ENCODE results near the gene LMF1.
"Not testable (repeated sequence)": the region's sequence is repeated elsewhere in the genome, so short reads cannot be mapped to it uniquely, and the experiment has no call there.

The LMF1 gene

DNA sequence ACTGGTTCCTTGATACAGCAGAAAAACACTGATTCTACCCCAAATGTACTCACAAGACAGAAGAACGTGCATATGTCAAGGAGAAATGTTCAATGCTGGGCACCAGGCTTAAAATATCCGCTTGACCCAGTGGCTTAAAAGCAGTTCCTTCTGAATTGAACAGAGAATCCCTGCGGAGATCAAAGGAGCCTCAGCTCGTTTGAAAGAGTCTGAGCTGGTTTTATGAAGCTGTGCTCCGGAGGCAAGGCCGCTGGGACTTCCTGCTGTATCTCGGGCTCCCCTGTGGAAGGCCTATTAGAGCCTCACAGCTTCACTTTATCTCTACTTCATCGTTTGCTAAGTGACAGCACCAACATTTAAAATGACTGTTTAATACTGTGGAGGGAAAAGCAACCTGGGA, 2.2 kb downstream of the LMF1 start:
- DNase-seq = no peak

DNA sequence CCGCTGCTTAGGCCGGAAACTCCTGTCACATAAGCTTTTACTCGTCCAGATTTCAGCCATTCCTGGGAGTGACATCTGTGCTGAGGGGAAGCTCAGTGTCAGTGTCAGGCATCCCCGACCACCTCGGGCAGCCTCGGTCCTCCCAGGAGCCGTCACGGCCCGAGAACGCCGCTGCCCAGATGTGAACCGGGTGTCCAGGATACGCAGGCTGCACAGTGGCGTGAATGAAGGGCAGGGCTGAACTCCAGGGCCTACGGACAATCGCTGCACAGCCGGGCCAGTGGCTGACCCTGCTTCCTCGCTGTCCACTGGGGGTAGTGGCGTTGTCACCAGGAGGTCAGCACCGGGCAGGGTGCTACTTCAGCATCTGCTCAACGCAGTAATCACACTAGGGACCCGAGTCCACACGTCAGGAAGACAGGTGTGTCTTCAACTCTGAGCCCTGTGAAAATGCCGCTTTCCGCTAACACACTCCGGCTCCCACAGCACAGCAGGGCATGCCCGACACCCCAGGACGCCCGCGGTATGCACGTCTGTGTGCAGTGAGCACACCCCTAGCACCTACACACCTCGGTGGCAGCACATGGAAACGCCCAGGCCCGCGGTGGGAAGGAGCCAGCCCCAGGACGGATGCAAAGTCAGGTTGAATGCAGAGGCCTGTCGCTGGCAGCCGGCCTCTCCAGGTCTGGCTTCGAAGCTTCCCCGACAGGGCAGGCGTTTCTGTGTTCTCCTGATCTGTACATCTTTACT, 3.1 kb downstream of the LMF1 start:
- DNase-seq = no peak

DNA sequence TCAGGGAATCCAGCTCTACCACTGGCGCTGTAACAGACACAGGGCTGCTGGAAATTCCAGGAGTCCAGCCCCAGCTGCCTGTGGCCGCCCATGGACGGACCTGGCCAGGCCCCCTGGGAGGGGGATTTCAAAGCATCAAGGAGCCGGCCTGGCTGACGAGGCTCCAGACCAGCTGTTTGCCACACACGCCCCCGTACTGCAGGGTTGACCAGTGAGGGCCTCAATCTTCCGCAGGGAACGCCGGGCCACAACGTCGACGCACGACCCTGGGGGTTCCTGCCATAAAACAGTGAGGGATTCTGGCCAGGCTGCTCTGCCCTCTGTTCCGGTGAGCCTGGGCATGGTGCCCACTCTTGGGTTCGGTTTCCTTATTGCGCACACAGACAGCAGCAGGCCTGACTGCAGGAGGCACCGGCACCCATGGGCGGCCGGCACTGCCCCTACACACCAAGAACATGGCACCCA, 3.7 kb downstream of the LMF1 start:
- DNase-seq = no peak

DNA sequence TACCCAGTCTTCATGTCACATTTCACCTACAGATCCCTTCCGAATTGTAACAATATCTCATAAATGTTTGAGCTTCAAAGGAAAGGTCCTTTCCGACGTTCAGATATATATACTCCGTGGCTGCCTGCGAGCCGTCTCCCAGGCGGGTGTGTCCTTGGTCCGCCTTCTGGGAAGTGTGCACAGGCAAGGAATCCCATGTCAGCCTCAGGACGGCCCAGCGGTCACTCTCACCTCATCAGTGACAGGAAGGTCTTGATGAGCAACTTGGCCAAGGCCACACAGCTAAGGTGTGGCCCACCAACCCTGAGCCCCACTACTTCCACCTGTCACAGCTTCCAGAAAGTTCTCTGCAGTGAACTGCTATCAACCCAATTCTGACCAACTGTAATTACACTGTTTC, 4.3 kb downstream of the LMF1 start:
- no peak for DNase-seq

DNA sequence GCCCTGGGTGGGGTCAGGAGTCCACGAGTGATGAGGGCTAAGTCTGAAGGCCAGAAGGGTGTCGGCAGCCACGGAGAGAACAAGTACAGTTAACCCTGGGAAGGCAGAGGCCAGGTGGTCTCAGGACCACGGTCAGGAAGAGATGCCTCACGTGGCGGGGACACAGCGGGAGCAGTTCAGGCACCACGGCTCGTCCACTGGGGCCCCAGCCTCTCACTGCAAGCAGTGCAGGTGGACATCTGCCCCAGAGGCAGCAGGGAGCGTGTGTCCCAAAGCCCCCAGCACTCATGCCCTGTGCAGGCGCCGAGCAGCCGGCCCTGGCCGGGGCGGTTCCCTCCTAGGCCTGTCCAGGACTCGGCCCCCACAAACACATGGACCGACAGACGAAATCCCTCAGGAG, 4.7 kb downstream of the LMF1 start:
- no peak for DNase-seq

DNA sequence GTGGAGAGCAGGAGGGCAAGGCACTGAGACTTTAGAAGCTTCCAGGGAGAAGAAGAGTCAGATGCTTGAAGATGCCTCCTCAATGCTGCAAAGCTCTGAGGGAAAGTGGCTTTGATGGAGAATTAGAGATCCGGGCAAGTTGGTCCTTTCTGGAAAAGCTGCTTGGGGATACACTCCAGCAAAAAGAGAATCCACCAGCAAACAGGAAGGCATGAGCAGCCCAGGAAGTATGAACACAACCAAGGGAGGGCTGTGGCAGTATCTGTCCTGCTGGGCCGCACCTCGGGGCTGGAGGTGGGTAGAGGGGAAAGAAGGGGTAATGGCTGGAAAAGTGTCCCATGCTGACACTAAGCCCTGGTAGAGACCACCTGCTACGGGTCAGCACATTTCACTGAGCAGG, 5.3 kb downstream of the LMF1 start:
- DNase-seq = no peak

DNA sequence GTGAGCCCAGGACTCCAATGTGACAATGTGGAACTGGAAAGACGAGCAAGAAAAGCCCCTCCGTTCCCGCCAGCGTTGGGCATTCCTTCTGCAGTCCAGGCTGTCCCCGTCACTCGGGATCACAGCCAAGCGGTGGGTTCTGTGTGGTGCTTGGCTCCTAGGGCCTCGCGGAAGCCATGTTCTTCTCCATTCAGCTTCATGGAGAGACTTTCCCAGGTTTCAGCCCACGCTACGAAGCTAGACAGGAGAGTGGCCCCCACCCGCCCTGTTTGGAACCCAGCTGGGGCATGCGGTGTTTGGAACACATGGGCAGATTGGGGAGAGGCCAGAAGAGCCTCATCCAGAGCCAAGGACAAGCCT, 5.8 kb downstream of the LMF1 start:
- DNase-seq = no peak

DNA sequence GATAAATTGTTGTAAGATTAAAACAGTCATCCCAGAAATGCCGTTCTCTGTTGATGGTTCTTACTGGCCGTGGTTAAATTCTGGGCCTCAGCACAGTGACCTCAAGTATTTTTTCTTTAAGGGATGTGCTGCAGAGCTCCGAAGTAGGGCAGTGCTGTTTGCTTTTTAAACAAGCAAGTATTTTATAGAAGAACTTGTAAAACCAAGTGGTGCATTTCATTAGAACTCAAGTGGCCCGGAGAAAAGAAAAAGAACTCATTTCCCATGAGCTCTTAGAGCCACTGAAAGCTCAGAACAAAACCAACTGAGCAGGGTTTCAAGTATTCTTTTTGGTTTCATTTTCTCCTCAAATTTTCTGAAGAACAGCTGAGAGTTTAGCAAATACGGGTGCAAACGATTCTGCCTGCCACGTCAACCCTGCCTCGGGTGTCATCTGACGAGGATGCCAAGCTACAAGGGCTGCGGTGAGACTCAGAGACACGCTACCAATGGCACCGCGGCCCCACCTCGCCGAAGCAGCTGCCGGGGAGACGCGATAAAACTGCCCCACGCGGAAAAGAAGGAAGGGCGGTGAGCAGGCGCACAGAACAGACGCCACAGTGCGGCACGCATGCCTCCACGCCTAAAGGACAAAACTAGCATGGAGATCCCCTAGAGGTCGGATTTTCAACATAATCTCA, 6.3 kb downstream of the LMF1 start:
- peak; percentile 78 for DNase-seq

DNA sequence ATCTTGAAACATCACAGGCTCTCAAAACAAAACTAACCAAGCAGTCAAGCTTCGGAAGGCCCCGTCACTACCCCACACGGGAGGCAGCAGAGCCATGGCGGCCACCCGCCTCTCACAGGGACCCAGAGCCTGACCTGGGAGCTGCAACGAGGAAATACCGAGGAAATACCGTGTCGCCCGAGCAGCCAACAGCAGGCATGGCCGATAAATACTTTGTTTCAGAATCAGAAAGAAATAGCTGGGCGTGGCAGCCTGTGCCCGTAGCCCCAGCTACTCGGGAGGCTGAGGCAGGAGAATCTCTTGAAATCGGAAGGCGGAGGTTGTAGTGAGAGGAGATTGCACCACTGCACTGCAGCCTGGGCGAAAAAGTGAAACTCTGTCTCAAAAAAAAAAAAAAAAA, 6.9 kb downstream of the LMF1 start:
- DNase-seq = peak; percentile 20

DNA sequence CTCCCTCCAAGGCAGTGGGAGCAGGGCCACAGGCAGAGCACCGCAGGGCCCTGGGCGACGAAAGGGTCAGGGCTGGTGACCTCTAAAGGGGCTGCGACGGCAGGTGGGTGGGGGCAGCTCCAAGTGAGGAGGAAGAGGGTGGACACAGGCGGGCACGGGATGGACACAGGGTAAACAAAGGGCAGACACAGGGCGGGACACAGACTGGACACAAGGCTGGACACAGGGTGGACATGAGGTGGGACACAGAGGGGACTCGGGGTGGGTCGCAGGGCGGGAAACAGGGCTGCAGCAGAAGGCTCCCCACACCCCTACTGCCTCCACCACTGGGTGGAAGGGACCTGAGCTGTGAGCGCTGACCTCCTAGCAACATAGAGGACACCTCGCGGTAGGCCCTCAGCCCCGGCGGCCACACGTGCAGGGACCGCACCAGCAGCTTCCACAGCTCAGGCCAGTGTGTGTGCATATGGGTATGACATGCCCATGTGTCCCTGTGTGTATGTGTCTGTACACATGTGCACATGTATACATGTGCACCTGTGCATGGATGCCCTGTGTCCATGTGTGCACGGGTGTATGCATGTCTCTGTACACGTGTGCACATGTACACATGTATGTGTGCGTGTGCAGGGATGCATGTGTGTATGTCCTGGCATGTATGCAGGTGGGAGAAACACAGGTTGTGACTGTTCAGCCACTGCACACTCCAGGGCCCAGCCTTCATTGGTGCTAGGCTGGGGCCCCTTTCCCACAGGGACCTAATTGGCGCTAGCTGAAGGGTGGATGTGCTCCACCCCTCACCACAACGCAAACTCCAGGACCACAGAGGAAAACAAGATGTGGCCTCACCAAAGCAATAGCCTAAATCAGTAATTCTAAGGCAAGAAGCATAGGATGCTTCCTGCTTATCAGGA, 7.6 kb downstream of the LMF1 start:
- DNase-seq = no peak

DNA sequence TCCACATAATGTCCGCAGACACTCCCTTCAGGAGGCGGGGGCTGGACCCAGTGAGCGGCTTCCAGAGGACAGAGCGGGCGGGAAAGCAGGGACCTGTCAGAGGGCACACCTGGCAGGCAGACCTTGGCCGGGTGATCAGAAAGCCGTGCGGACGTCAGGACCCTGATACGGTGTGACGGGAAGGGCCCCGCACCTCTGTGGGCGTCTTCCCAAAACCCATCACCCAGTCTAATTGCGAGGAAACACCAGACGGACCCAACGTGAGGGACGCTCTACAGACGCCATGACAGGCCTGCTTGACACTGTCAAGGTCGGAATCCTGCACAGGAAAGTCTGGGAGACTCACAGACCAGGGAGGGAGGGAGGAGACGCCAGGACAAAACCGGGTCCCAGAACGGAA, 8.4 kb downstream of the LMF1 start:
- DNase-seq = no peak

DNA sequence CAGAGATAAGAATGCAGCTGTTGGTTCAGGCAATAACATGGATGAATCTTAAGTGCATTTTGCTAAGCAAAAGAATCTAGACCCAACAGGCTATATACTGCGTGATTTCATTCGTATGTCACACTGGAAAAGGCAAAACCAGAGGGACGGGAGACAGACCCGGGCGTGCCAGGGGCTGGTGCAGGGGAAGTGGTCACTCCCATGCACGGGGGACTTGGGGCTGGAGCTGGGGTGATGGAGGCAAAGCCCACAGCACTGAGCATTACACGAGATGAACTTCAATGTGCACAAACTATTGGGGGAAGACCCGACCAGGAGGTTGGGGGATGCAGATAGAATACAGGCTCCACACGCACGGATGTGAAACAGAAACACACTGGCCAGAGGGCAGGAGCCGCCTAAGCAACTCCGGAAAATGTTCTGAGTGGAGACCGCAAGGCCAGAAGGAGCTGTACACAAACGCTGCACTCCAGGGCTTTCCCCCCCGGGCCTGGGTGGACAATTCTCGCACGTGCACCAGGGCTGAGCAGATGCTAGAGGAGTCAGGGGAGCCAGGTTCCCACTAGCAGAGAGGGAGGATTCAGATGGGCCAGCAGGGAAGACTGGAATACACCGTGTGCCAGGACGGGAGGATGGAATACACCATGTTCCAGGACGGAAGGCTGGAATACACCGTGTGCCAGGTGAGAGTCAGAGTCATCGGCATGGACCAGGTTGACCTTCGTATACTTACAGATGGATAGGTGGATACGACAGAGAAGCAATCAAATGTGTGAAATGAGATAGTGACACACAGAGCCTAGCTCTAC, 11.3 kb downstream of the LMF1 start:
- no peak for DNase-seq

DNA sequence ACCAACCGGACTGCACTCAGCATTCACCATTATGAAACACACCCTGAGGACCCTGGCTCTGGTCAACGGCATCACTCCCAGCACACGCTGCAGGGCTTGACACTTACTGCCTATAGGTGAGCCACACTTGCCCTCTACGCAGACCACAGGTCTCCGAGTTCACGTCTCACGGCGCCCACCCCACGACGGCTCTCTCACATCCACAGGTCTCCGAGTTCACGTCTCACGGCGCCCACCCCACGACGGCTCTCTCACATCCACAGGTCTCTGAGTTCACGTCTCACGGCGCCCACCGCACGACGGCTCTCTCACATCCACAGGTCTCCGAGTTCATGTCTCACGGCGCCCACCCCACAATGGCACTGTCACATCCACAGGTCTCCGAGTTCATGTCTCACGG, 15.0 kb downstream of the LMF1 start:
- not testable (repeated sequence) for DNase-seq

DNA sequence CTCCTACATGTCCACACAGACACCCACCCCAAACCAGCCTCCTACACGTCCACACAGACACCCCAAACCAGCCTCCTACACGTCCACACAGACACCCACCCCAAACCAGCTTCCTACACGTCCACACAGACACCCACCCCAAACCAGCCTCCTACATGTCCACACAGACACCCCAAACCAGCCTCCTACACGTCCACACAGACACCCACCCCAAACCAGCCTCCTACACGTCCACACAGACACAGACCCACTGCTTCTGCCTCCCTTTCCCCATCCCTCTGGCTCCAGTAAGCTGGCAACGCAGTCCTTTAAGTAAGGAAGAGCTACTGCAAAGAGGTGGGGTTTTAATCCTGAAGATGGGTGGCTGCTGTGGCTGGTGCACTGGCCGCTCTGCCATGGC, 17.0 kb downstream of the LMF1 start:
- not testable (repeated sequence) for DNase-seq

DNA sequence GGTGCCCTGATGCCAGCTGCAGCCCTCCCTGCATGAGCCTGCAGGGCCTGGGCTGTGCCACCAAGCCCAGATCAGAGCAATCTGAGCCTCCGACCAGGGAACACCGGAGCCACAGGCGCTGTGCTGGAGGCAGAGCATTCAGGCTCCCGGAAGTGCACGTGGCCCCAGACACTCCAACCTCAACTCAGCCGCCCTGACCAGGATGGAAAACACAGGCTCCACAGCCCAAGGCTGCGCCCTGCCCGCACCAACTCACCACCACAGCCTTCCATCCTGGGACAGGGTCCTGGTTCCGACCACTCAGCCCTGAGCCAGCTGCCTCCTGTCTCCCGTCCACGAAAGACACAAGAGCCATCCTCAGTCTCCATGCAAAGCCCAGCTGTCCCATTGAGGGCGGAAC, 18.5 kb downstream of the LMF1 start:
- DNase-seq = no peak

DNA sequence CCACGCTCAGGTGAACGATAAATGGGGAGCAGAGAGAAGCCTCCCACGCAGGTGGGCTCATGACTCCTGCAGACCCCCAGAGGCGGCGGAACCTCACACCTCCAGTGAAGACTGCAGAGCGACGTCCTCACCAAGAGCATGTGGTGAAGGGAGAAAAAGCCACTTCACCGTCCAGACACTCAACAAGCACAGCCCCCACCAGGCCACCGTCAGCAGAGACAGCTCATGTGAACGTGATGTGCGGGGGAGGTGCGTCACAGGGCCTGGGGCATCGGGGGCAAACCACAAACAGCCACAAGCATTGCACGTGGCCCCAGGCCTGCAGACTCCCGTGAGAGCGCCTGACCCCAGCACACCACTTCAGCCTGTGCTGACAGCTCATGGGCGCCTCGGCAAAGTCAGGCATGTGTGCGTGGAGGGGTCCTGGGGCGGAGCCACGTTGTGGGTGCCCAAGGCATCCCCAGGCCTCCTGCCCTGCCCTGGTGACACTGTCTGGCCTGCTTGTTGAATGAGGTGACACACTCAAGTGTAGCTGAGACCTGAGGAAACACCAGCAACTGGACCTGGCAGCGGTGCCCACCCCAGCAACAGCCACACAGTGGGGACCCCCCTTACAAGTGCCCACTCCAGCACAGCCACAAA, 19.0 kb downstream of the LMF1 start:
- DNase-seq = no peak

DNA sequence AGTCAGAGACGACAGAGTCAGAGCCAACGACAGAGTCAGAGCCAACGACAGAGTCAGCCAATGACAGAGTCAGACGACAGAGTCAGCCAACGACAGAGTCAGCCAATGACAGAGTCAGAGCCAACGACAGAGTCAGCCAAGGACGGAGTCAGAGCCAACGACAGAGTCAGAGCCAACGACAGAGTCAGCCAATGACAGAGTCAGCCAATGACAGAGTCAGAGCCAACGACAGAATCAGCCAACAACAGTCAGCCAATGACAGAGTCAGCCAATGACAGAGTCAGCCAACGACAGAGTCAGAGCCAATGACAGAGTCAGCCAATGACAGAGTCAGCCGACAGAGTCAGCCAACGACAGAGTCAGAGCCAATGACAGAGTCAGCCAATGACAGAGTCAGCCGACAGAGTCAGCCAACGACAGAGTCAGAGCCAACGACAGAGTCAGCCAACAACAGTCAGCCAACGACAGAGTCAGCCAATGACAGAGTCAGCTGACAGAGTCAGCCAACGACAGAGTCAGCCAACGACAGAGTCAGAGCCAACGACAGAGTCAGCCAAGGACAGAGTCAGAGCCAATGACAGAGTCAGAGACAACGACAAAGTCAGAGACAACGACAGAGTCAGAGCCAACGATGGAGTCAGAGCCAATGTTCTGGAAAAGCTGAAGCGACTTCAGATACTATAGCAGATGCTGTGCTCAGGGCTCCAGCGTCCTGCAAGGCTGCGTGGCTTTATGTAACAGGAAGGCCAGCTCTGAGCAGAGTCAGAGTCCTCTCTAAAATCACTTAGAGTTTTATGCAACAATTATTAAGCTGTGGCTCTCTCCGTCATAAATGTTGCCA, 19.8 kb downstream of the LMF1 start:
- DNase-seq = not testable (repeated sequence)

DNA sequence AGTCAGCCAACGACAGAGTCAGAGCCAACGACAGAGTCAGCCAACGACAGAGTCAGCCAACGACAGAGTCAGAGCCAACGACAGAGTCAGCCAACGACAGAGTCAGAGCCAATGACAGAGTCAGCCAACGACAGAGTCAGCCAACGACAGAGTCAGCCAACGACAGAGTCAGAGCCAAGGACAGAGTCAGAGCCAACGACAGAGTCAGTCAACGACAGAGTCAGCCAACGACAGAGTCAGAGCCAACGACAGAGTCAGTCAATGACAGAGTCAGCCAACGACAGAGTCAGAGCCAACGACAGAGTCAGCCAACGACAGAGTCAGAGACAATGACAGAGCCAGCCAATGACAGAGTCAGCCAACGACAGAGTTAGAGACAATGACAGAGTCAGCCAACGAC, 22.0 kb downstream of the LMF1 start:
- not testable (repeated sequence) for DNase-seq

DNA sequence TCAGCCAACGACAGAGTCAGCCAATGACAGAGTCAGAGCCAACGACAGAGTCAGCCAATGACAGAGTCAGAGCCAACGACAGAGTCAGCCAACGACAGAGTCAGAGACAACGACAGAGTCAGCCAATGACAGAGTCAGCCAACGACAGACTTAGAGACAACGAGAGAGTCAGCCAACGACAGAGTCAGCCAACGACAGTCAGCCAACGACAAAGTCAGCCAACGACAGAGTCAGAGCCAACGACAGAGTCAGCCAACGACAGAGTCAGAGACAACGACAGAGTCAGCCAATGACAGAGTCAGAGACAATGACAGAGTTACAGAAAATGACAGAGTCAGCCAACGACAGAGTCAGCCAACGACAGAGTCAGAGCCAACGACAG, 22.9 kb downstream of the LMF1 start:
- DNase-seq = not testable (repeated sequence)

DNA sequence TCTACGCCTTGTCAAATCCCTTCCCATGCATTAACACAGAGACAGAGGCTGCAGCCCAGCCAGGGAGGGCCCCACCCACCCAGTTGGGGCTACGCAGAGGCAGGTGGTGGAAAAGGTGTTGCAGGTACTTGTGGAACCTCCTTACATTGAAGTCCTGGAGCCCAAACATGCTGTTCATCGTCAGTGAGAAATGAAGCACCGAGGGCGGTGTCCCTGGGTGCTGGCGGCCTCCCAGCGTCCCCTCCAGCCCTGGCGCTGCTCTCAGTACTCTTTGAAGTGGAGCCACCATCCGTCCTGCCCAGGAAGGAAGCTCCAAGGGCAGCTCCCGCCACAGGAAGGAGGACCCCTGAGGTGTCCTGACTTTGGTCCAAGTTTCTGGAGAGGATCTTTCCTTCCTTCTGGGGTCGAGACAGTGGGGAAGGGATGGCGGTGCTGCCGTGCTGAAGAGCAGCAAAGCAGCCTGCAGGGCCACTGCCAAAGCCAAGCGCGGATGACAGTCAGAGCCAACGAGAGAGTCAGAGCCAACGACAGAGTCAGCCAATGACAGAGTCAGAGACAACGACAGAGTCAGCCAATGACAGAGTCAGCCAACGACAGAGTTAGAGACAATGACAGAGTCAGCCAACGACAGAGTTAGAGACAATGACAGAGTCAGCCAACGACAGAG, 23.4 kb downstream of the LMF1 start:
- DNase-seq = no peak

DNA sequence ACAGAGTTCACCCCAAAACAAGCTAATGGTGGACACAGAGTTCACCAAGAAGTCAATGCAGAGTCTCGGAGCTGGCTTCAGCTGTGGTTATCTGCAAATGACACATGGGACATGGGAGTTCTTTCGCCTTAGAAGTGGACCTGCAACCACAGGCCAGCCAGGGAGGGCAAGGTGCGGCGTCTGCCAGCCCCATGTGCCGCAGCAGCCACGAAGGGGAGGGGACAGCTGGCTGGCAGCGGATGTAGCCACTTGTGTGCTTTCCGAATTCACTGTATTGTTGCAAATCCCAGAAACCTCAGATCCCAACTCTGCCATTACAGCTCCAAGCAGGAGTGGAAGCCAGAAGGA, 24.8 kb downstream of the LMF1 start:
- DNase-seq = no peak

Data from activated CD4-positive, alpha-beta T cell treated with anti-CD3 and anti-CD28 coated beads, Interleukin-2, Interleukin-6, amounts not matched to agents 100 ng/mL and 50 ng/mL, durations not matched to agents 16 hours and 8 hours (primary cell).